HUES64 (cell line): ENCODE measurements around the gene AKAP13.
"Not testable (repeated sequence)": the region's sequence is repeated elsewhere in the genome, so short reads cannot be mapped to it uniquely, and the experiment has no call there.

ENCODE experiments used
- H3K27ac ChIP-seq: 2 replicates; pipeline ENCODE4 v1.7.0; 2013; ENCODE audit warnings: low read depth, low read length, inconsistent platforms
- H3K27me3 ChIP-seq: 2 replicates; pipeline ENCODE4 v1.6.1; 2013; ENCODE audit warnings: mild to moderate bottlenecking, low read length; ENCODE audit not compliant: insufficient read depth
- H3K36me3 ChIP-seq: 2 replicates; pipeline ENCODE4 v1.6.1; 2013; ENCODE audit warnings: mild to moderate bottlenecking, low read length; ENCODE audit not compliant: insufficient read depth
- H3K4me1 ChIP-seq: 2 replicates; pipeline ENCODE4 v1.6.1; 2013; ENCODE audit warnings: mild to moderate bottlenecking, low read length, moderate library complexity; ENCODE audit not compliant: insufficient read depth
- H3K4me3 ChIP-seq: 2 replicates; pipeline ENCODE4 v1.5.1; 2013; ENCODE audit warnings: mild to moderate bottlenecking, low read length, moderate library complexity
- H3K9ac ChIP-seq: 2 replicates; pipeline ENCODE4 v1.6.1; 2013; ENCODE audit warnings: mild to moderate bottlenecking, low read depth, low read length
- H3K9me3 ChIP-seq: 2 replicates; pipeline ENCODE4 v1.6.1; 2013; ENCODE audit warnings: low read depth, low read length; ENCODE audit not compliant: insufficient read depth
- WGBS: fragments of 150-250, 120-280 bp; methylation state at CpG from one replicate; pipeline ENCODE4 v1.1.7; 2013; ENCODE audit warnings: missing lambda C conversion rate; 5-methylcytosine and 5-hydroxymethylcytosine counted together

AKAP13 gene

DNA sequence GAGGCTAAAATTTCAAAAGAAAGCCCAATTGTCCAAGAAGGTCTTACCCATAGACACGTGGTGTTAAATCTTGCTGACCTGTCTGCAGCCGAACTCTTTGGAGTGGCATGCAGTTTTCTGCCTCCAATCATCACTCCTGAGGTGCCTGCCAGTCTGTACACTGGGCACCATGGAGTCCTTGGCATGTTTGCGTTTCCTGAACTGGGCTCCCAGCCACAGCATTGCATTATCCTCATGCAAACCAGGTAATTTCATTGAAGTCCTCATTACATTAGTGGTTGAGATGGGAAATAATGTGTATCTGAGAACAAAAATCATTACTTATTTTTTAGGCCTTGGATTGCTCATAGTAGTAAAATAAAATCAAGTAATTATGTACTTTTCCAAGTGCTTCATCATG is 152.3 kb downstream of the AKAP13 start:
- no peak overlapping the region for H3K9ac ChIP-seq
- no peaks in the 10 kb centered on the region for H3K27me3 ChIP-seq
- H3K36me3 ChIP-seq = peaks cover 18% of the 10 kb centered on the region
- no peaks in the 10 kb centered on the region for H3K9me3 ChIP-seq
- H3K4me1 ChIP-seq = peaks cover 18% of the 10 kb centered on the region
- H3K4me3 ChIP-seq = no peak overlapping the region
- 95% methylated on average over 3 of the region's 3 CpGs for WGBS
- H3K27ac ChIP-seq = no peak overlapping the region

DNA sequence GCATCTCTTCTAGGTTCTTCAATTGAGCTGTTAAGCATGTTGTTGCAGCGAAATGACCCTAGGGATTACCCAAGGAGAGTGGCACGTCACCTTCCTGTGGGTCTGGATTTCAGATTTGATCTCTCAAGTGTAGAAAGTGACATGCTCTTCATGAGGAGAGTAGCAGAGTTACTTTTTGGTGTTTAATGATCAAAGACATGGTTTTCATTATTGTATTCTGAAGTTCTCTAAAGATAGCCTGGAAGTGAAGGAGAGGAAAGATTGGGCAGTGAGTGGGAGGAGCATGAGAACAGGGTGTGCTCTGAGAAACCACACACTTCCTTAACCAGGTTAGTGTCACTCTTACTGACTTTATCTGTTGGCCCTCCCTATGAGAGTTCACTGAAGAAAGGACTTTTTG is 153.6 kb downstream of the AKAP13 start:
- Histone ChIP-seq H3K27ac (no peak overlapping the region), H3K9me3 (no peaks in the 10 kb centered on the region), H3K9ac (no peak overlapping the region), H3K4me3 (no peak overlapping the region), H3K27me3 (no peaks in the 10 kb centered on the region), H3K4me1 (peaks cover 11% of the 10 kb centered on the region), H3K36me3 (peaks cover 18% of the 10 kb centered on the region)
- WGBS = 97% methylated on average over 2 of the region's 2 CpGs

DNA sequence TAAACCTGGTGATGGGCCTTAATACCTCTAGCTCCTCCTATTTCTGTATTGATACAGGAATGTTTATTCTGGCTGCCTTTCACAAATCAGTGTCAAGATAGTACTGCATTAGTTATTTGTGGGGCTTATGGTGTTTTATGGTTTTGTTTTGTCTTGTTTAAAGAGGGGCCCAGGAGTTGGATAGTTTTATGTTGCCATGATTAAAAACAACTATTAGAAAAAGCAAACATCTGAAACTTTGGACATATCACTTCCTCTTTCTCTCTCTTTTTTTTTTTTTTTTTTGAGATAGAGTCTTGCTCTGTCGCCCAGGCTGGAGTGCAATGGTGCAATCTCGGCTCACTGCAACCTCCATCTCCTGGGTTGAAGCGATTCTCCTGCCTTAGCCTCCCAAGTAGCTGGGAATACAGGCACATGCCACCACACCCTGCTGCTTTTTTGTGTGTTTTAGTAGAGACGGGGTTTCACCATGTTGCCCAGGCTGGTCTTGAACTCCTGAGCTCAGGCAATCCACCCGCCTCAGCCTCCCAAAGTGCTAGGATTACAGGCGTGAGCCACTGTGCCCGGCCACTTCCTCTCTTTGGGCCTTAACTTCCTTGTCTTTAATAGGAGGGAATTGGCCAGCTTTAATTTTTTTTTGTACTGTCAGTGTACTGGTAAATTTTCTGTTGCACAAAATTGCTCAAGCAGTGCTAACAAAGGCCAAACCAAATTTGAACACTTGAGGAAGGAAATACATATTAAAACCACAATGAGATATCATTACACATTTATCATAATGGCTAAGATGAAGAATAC is 155.3 kb downstream of the AKAP13 start:
- H3K4me3 ChIP-seq, H3K27me3 ChIP-seq, H3K27ac ChIP-seq, H3K9me3 ChIP-seq, H3K4me1 ChIP-seq, H3K9ac ChIP-seq: not testable (repeated sequence)
- WGBS = 94% methylated on average over 7 of the region's 7 CpGs
- H3K36me3 ChIP-seq = peaks cover 18% of the 10 kb centered on the region

DNA sequence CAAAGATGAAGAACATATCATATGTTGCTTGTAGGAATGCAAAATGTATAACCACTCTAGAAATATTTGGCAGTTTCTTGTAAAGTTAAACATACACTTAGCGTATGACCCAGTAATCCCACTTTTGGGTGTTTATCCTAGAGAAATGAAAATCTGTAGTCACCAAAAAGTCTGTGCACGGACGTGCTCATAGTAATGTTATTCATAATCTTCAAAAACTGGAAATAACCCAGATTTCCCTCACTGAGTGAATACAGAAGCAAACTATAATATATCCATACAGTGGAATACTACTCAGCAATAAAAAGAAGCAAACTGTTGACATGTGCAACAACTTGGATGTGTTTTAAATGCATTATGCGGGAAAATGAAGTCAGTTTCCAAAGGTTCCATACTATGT is 155.9 kb downstream of the AKAP13 start:
- Histone ChIP-seq H3K27me3 (no peaks in the 10 kb centered on the region), H3K27ac (no peak overlapping the region), H3K4me1 (no peaks in the 10 kb centered on the region), H3K9ac (no peak overlapping the region), H3K9me3 (no peaks in the 10 kb centered on the region), H3K4me3 (no peak overlapping the region), H3K36me3 (peaks cover 18% of the 10 kb centered on the region)
- 83% methylated on average over 4 of the region's 4 CpGs for WGBS

DNA sequence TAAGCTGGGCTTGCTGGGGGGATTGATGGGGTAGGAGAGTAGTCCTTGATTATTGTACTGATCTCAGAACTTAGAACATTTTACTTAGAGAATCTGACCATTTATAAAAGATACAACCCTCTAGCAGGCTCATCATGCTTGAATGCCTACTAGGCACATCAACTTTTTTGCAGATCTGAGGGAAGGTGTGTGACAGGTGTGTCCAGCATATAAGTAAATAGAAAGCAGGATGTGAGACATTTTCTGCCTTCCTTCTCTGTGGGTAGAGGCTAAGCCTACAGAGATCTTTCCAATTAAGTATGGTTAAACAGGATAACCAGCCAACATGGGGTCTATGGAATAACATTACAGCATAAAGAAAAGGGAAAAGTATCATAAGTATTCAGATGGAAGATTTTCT is 159.1 kb downstream of the AKAP13 start:
- H3K9me3 ChIP-seq = no peaks in the 10 kb centered on the region
- H3K4me1 ChIP-seq = peaks cover 16% of the 10 kb centered on the region
- no peak overlapping the region for H3K4me3 ChIP-seq
- peaks cover 16% of the 10 kb centered on the region for H3K36me3 ChIP-seq
- no peaks in the 10 kb centered on the region for H3K27me3 ChIP-seq
- no peak overlapping the region for H3K27ac ChIP-seq
- H3K9ac ChIP-seq = no peak overlapping the region

DNA sequence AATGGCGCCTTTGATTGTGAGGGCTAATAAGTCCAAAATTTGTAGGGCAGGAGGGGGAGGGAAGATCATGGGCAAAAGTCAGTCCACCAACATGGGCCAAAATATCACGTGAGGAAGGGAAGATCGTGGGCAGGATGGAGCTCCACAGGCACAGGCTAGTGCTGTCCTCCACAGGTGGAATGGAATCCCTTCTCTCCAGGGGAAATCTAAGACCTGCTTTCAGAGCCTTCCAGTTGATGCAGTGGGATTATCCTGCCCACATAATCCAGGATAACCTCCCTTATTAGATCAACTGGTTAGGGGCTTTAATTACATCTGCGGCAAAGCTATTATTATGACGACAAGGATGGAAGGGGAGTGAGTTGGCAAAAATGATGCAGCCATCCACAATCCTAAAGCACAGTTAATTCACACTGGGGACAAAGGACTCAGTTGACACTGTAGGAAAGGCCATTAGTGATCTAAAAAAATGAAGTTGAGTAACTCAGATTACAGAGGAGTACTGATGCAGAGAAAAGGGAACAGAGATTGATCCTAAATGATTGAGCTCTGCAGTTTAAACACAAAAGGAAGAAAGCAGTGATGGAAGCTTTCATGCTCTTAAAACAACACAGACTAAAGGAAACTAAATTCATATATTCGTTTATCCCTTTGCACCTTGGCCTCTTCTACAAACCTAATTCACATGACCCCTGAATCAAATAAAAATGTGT is 159.8 kb downstream of the AKAP13 start:
- Histone ChIP-seq H3K4me1 (peaks cover 16% of the 10 kb centered on the region), H3K9me3 (no peaks in the 10 kb centered on the region), H3K36me3 (peaks cover 17% of the 10 kb centered on the region), H3K27ac (no peak overlapping the region), H3K4me3 (no peak overlapping the region), H3K9ac (no peak overlapping the region), H3K27me3 (no peaks in the 10 kb centered on the region)
- WGBS = 93% methylated on average over 5 of the region's 6 CpGs

DNA sequence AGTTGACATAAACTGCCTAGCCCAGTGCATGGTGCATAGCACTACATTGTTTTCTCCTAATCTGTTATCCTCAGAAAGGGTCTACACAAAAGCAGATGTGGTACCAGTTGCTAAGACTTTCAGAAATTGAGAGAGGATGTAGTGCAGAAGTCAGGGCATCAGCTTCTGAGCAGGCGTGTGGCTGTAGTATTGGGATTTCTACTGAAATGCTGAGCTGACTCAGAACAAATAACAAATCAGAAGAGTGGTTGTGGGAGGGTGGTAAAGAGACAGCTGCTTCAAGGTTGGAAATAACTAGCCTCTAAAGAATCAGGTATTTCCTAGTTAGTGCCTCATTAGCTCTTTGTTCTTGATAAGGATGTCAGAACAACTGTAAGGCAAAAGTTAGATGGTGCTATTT is 161.3 kb downstream of the AKAP13 start:
- no peaks in the 10 kb centered on the region for H3K27me3 ChIP-seq
- 86% methylated on average over 1 of the region's 1 CpG for WGBS
- no peak overlapping the region for H3K9ac ChIP-seq
- H3K4me3 ChIP-seq = no peak overlapping the region
- H3K9me3 ChIP-seq = no peaks in the 10 kb centered on the region
- peaks cover 16% of the 10 kb centered on the region for H3K4me1 ChIP-seq
- H3K36me3 ChIP-seq = peaks cover 22% of the 10 kb centered on the region
- no peak overlapping the region for H3K27ac ChIP-seq

DNA sequence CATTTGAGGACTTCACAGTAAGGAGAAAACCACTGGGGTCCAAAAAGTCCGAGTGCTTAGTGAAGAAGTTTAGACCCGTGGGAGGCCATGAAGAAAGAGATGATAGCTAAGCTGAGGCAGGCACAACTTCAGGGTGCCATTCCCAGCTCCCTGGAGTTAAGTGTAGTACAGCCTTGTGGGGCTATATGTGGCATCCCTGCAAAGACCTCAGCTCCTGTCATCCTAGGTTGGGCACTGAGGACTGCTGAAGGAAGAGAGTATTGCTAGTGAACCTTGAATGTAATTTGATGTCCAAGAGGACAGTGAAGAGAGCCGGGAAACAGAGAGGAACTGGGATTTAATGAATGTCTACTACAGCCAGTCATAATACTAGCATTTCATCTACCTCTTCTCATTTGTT is 162.1 kb downstream of the AKAP13 start:
- Histone ChIP-seq H3K9ac (no peak overlapping the region), H3K4me1 (peaks cover 16% of the 10 kb centered on the region), H3K4me3 (no peak overlapping the region), H3K36me3 (peaks cover 22% of the 10 kb centered on the region), H3K27me3 (no peaks in the 10 kb centered on the region), H3K9me3 (no peaks in the 10 kb centered on the region), H3K27ac (no peak overlapping the region)
- 85% methylated on average over 3 of the region's 3 CpGs for WGBS

DNA sequence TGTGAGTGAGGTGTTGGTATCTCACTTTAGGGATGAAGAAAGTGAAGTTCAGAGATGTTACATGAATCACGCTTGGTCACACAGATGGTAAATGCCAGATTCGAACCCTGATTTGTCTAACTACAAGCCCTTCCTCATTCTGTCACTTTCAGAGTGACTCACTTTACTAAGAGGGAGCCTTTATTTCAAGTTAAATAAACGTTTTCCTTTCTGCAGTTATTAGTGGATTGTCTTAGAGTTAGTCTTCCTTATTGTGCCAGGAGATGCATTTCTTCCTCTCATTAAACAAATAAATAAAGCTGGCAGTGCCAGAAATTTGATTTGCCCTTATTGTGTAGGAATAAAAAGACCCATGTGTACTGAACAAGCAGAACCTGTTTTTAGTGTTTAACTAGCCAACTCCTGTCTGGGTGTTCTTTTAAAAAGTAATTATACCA is 162.5 kb downstream of the AKAP13 start:
- Histone ChIP-seq H3K4me1 (peaks cover 16% of the 10 kb centered on the region), H3K27ac (no peak overlapping the region)
- 98% methylated on average over 2 of the region's 3 CpGs for WGBS

DNA sequence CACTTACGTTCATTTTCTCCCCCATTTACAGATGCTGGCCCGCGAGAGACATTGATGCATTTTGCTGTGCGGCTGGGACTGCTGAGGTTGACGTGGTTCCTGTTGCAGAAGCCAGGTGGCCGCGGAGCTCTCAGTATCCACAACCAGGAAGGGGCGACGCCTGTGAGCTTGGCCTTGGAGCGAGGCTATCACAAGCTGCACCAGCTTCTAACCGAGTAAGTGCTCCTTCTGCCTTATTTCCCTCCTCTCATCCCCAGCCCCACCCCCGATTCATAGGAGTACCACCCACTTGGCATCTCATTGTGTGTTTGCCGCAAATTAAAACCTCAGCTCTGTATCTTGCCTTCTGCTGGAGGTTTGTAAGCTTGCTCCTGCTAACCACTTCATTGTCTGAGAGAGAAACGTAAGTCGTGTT is 163.3 kb downstream of the AKAP13 start:
- H3K27ac ChIP-seq = no peak overlapping the region
- peaks cover 22% of the 10 kb centered on the region for H3K36me3 ChIP-seq
- no peaks in the 10 kb centered on the region for H3K27me3 ChIP-seq
- no peak overlapping the region for H3K9ac ChIP-seq
- 88% methylated on average over 15 of the region's 15 CpGs for WGBS
- no peaks in the 10 kb centered on the region for H3K9me3 ChIP-seq
- H3K4me1 ChIP-seq = peaks cover 16% of the 10 kb centered on the region
- no peak overlapping the region for H3K4me3 ChIP-seq

More for the DNA sequence above, 162.5 kb downstream of the AKAP13 start:
- Histone ChIP-seq H3K27me3 (no peaks in the 10 kb centered on the region), H3K9me3 (no peaks in the 10 kb centered on the region), H3K36me3 (peaks cover 22% of the 10 kb centered on the region), H3K9ac (no peak overlapping the region), H3K4me3 (no peak overlapping the region)

DNA sequence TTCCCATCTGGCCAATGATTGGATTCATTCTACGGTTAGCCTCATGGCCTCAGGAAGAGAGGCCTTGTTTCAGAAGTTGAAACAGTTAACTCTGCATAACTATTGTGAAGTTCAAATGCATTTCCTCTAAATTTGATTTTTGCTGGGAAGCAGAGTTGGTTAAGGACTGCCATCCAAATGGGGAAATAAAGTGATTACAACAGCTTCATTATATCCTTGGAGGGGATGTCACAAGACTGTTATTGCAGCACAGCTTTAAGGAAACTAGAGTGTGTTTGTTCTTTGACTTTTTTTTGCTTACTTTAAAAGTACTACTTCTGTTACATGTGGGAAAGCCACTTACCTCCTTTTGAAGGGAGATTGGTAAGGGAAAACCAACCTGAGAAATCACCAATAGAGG is 164.8 kb downstream of the AKAP13 start:
- no peak overlapping the region for H3K9ac ChIP-seq
- no peak overlapping the region for H3K27ac ChIP-seq
- H3K9me3 ChIP-seq = no peaks in the 10 kb centered on the region
- no peak overlapping the region for H3K4me3 ChIP-seq
- H3K27me3 ChIP-seq = no peaks in the 10 kb centered on the region
- H3K36me3 ChIP-seq = peaks cover 22% of the 10 kb centered on the region
- H3K4me1 ChIP-seq = peaks cover 16% of the 10 kb centered on the region
- WGBS = 100% methylated on average over 1 of the region's 1 CpG
